Stomach (tissue), 9 donors: ENCODE measurements around the gene BCAR1. TPM values are rescaled to one million over a fixed set of nuclear protein-coding genes. Genes with fewer than 3 reads are reported as not detected.

Source experiments
- DNase-seq, 2 donors: peaks; one replicate each; pipeline versions ENCODE4 v3.0.0 to v3.0.0-alpha.2; 2013 to 2019
- H3K27ac ChIP-seq, 5 donors: fragments of 200-600 bp in 4 of 5; sonication (generic) in 4 of 5; one replicate each; pipeline ENCODE4 v1.5.1; 2013 to 2019; ENCODE audit warnings: mild to moderate bottlenecking in 1 of 5, moderate library complexity in 1 of 5
- H3K27me3 ChIP-seq, 3 donors: fragments of 200-600 bp; sonication (generic); one replicate each; pipeline ENCODE4 v1.5.1; 2017 to 2019; ENCODE audit warnings: mixed run types in 1 of 3
- H3K36me3 ChIP-seq, 4 donors: fragments of 200-600 bp; sonication (generic); 1 replicate in 3 of 4; 2 replicates in 1 of 4; pipeline ENCODE4 v1.5.1; 2016 to 2019
- H3K4me1 ChIP-seq, 4 donors: fragments of 200-600 bp; sonication (generic); one replicate each; pipeline ENCODE4 v1.5.1; 2016 to 2019
- H3K4me3 ChIP-seq, 4 donors: fragments of 200-600 bp; sonication (generic) in 3 of 4; one replicate each; pipeline ENCODE4 v1.5.1; 2016 to 2019; ENCODE audit warnings: mild to moderate bottlenecking in 1 of 4
- H3K9me3 ChIP-seq, 4 donors: fragments of 200-600 bp; sonication (generic); one replicate each; pipeline ENCODE4 v1.5.1; 2016 to 2019
- CTCF ChIP-seq, 7 experiments: fragments of 450-650 bp in 4 of 7; fragments of 200-600 bp in 3 of 7; sonication (generic) in 3 of 7; IDR thresholded peaks; one replicate each; pipeline ENCODE4 v1.5.1; 2016 to 2019; ENCODE audit warnings: antibody characterized with exemption in 7 of 7, control low read depth in 2 of 7, mild to moderate bottlenecking in 1 of 7
- EP300 ChIP-seq: sonication (generic); formaldehyde crosslinking; IDR thresholded peaks from one replicate; pipeline ENCODE4 v1.6.1; 2017; ENCODE audit warnings: antibody characterized with exemption
- POLR2A ChIP-seq, 4 donors: fragments of 450-650 bp; IDR thresholded peaks; one replicate each; pipeline ENCODE4 v1.6.1; 2016; ENCODE audit warnings: antibody characterized with exemption in 4 of 4, control low read depth in 2 of 4, mild to moderate bottlenecking in 1 of 4, moderate library complexity in 1 of 4
- POLR2AphosphoS5 ChIP-seq, 3 donors: sonication (generic); formaldehyde crosslinking; IDR thresholded peaks; one replicate each; pipeline ENCODE4 v1.6.1; 2016; ENCODE audit warnings: antibody characterized with exemption in 3 of 3
- WGBS, 5 donors: extraction: QIAGEN DNeasy Blood & Tissue Kit in 3 of 5; methylation state at CpG; one replicate each; pipeline versions ENCODE4 v1.1.5 to v1.1.7; 2013 to 2018; 5-methylcytosine and 5-hydroxymethylcytosine counted together
- intact Hi-C: fragments of 100-400 bp; cut with DNase I; formaldehyde crosslinking; loops from one replicate; pipeline ENCODE4 v1.15.1; 2023; ENCODE audit warnings: low total_unique reads
- polyA plus RNA-seq, 3 donors: library from polyadenylated mRNA; stranded (reverse); fragments of 200-250 nt; gene quantifications; one replicate each; pipeline ENCODE4 v1.2.3, GENCODE V29; 2013
- total RNA-seq, 5 donors: library from RNA; depleted of rRNA; stranded (reverse); fragments of >200 nt; gene quantifications; one replicate each; pipeline versions ENCODE4 v1.1.0 to v1.2.3, GENCODE V29; 2014 to 2016
- donor health status: healthy with polysubstance abuse.
- donor health status: Bipolar disorder and iron deficiency.
- donor health status: healthy.

BCAR1 gene
- total and polyA plus RNA-seq, 8 donors = 34.7 to 219 (median 56.8) TPM

DNA sequence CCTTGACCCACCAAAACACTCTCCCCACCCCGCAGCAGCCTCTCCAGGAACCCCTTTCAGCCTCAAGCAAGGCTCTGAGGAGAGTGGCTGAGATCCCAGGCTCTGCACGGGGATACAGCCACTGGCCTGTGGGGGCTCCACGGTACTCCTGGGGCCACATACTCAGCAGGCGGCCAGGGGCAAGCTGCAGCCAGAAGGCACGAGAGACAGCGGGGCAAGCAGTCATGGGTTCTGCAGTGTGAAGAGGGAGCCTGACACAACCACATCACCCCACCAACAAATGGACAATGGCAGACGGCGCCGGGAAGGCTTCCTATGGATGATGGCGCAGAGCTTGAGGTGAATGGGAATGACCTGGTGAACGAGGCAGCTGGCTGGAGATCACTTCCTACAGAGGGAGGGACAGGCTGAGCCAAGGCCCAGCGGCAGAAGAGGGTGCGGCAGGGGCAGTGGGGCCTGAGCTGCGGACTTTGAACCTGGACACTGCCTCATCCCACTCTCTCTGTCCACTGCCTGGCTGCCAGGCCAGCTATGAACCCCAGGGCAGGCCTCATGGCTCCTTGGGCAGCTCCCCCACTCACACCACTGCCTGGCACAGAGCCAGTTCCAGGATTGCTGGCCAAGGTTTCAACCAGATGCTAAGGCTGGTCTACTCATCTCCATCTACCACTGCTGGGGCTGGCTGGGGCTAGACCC is 10.8 kb upstream of the BCAR1 start:
- intact Hi-C loops = no loop called here
- Histone ChIP-seq H3K27me3 (peaks cover 0 to 34% (median 7%) of the 10 kb centered on the region in 3 donors), H3K4me1 (peaks cover 51 to 84% (median 76%) of the 10 kb centered on the region in 4 donors), H3K9me3 (no peaks in the 10 kb centered on the region), H3K27ac (peak overlapping the region in 3 of 5 donors; percentile 22 to 96 (median 46)), H3K36me3 (no peaks in the 10 kb centered on the region), H3K4me3 (peak overlapping the region in 2 of 4 donors; percentile 7 to 92)
- TF ChIP-seq POLR2AphosphoS5 (IDR thresholded peaks at IDR 0.05) (peak in 1 of 3 donors; percentile 12), EP300 (no peak), CTCF (IDR thresholded peaks at IDR 0.05) (no peak)
- WGBS, 5 donors = 65 to 76% (median 72%) methylated on average over 11 to 14 of the region's 14 CpGs
- peak; percentile 60 to 62 for DNase-seq

GRCh38 chr16:75261590-75262078 is 10.2 kb upstream of the BCAR1 start:
- Histone ChIP-seq H3K9me3 (no peaks in the 10 kb centered on the region), H3K4me1 (peaks cover 57 to 84% (median 77%) of the 10 kb centered on the region in 4 donors), H3K27ac (peak overlapping the region in 1 of 5 donors; percentile 22), H3K27me3 (peaks cover 0 to 28% (median 7%) of the 10 kb centered on the region in 3 donors), H3K4me3 (no peak overlapping the region), H3K36me3 (no peaks in the 10 kb centered on the region)
- intact Hi-C loops = no loop called here
- DNase-seq = no peak
- TF ChIP-seq POLR2A (IDR thresholded peaks at IDR 0.05) (no peak), POLR2AphosphoS5 (IDR thresholded peaks at IDR 0.05) (no peak), CTCF (IDR thresholded peaks at IDR 0.05) (no peak), EP300 (no peak)
- WGBS, 5 donors = 89 to 100% (median 94%) methylated on average over 1 to 3 of the region's 3 CpGs

DNA sequence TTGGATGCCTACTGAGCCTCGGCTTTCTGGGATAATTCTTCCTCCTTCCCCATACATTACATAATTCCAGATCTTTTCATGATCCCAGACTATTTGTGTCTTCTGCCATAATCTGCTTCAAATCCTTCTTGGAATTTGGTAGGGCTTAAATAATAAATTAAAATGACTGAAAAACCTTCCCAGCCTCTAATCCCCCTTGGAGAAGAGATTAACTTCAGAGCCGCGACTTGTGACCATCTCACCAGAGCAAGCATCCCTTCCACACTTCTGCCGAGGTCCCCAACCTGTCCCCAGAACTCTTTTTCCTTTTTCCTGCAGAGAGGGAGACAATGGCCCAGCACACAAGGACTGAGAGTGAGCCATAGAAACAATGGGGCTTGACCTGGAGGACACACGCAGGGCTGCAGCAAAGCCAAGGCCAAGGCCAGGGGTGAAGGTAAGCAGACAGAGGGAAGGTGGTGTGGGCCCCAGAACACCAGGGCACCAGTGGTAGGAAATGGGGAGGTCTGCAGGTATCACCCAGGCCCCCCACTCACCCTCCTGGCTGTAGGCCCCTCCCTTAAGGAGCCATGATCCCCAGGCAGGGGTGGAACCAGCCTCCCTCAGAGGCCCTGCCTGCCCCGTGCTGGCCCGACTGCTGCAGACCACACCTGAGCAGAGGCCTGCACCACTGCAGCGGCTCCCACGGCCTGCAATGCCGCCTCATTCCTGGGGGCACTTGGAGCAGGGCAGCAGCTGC is 9.6 kb upstream of the BCAR1 start:
- Histone ChIP-seq H3K27me3 (peaks cover 0 to 22% (median 7%) of the 10 kb centered on the region in 3 donors), H3K9me3 (no peaks in the 10 kb centered on the region), H3K4me1 (peaks cover 57 to 84% (median 77%) of the 10 kb centered on the region in 4 donors), H3K27ac (peak overlapping the region in 1 of 5 donors; percentile 22), H3K36me3 (no peaks in the 10 kb centered on the region), H3K4me3 (no peak overlapping the region)
- TF ChIP-seq POLR2A (IDR thresholded peaks at IDR 0.05) (no peak), POLR2AphosphoS5 (IDR thresholded peaks at IDR 0.05) (no peak), CTCF (IDR thresholded peaks at IDR 0.05) (no peak), EP300 (no peak)
- DNase-seq = peak in 1 of 2 donors; percentile 6
- intact Hi-C loops = no loop called here
- WGBS, 5 donors = 75 to 89% (median 79%) methylated on average over 9 to 10 of the region's 10 CpGs

DNA sequence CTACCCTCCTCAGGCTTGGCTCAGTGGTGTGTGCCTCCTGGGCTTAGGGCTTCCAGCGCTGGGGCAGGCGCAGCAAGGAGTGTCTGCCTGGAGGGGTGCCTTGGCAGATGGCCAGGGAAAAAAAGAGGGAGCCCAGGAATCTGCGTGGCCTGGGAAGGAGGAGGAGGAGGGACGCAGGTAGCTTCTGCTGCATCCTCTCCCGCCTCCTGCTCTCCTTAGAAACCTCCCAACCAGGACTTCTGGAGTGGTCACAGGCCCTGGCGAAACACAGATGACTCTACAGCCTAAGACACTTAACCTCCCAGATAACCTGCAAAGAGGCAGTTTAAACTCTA is 7.3 kb upstream of the BCAR1 start:
- no peak overlapping the region for H3K27ac ChIP-seq
- TF ChIP-seq POLR2AphosphoS5 (IDR thresholded peaks at IDR 0.05) (no peak), EP300 (no peak), CTCF (IDR thresholded peaks at IDR 0.05) (no peak), POLR2A (IDR thresholded peaks at IDR 0.05) (no peak)
- no peak overlapping the region for H3K4me3 ChIP-seq
- no peaks in the 10 kb centered on the region for H3K36me3 ChIP-seq
- intact Hi-C loops = no loop called here
- H3K9me3 ChIP-seq = no peaks in the 10 kb centered on the region
- H3K27me3 ChIP-seq = peaks cover 0 to 4% (median 0%) of the 10 kb centered on the region in 3 donors
- peak in 1 of 2 donors; percentile 24 for DNase-seq
- WGBS, 5 donors = 59 to 91% (median 78%) methylated on average over 5 to 6 of the region's 6 CpGs
- H3K4me1 ChIP-seq = peaks cover 68 to 89% (median 84%) of the 10 kb centered on the region in 4 donors
